OCI-LY3 (cell line): ENCODE measurements around the gene CRMP1.

Experiments used
- EZH2phosphoT487 ChIP-seq: fragments of 200-600 bp; shearing (Covaris generic); IDR thresholded peaks from 2 replicates; pipeline ENCODE4 v1.6.1; 2018; ENCODE audit warnings: antibody characterized with exemption, mixed run types, low read depth
- TF ChIP-seq, protein P1 (sequence below): fragments of 200-600, 300-600 bp; sonication (generic); IDR thresholded peaks from 2 replicates; pipeline ENCODE4 v1.5.1; 2014; ENCODE audit warnings: antibody characterized with exemption, low read length, low read depth

DNA sequence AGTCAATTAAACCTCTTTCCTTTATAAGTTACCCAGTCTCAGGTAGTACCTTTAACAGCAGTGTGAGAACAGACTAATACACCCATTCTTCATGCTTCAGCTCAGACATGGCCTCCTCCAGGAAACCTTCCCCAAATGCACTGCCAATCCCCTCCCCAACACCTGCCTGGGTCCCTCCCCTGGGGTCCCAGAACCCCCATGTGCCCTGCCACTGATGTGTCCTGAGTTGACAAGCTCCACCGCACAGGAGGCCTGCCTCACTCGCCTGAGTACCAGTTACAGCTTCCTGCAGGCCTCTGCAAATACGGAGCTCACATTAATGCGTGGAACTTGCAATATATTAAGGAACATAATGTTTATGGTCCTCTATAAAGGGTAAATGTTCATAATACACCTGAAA, 34.9 kb upstream of the CRMP1 start:
- TF ChIP-seq, protein P1, sequence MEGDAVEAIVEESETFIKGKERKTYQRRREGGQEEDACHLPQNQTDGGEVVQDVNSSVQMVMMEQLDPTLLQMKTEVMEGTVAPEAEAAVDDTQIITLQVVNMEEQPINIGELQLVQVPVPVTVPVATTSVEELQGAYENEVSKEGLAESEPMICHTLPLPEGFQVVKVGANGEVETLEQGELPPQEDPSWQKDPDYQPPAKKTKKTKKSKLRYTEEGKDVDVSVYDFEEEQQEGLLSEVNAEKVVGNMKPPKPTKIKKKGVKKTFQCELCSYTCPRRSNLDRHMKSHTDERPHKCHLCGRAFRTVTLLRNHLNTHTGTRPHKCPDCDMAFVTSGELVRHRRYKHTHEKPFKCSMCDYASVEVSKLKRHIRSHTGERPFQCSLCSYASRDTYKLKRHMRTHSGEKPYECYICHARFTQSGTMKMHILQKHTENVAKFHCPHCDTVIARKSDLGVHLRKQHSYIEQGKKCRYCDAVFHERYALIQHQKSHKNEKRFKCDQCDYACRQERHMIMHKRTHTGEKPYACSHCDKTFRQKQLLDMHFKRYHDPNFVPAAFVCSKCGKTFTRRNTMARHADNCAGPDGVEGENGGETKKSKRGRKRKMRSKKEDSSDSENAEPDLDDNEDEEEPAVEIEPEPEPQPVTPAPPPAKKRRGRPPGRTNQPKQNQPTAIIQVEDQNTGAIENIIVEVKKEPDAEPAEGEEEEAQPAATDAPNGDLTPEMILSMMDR: no peak
- no peak for TF ChIP-seq EZH2phosphoT487
